K562 (cell line): ENCODE data around the gene PLCE1.

Source experiments
- EP300 ChIP-seq: IDR thresholded peaks from 2 replicates; pipeline ENCODE4 v1.6.1; 2012; ENCODE audit warnings: low read length, improper control_type of control experiment
- SETDB1 ChIP-seq: IDR thresholded peaks from one replicate; pipeline ENCODE4 v1.6.1; 2012; ENCODE audit warnings: low read length, control low read depth, inconsistent platforms

GRCh38 chr10:94010886-94011285 lies 17.2 kb downstream of the PLCE1 start:
- TF ChIP-seq EP300 (no peak), SETDB1 (no peak)
